ENCODE results near the gene EXOC5.

GRCh38 chr14:57291692-57292647, 23.3 kb upstream of the EXOC5 start:
- TF ChIP-seq, protein P1, sequence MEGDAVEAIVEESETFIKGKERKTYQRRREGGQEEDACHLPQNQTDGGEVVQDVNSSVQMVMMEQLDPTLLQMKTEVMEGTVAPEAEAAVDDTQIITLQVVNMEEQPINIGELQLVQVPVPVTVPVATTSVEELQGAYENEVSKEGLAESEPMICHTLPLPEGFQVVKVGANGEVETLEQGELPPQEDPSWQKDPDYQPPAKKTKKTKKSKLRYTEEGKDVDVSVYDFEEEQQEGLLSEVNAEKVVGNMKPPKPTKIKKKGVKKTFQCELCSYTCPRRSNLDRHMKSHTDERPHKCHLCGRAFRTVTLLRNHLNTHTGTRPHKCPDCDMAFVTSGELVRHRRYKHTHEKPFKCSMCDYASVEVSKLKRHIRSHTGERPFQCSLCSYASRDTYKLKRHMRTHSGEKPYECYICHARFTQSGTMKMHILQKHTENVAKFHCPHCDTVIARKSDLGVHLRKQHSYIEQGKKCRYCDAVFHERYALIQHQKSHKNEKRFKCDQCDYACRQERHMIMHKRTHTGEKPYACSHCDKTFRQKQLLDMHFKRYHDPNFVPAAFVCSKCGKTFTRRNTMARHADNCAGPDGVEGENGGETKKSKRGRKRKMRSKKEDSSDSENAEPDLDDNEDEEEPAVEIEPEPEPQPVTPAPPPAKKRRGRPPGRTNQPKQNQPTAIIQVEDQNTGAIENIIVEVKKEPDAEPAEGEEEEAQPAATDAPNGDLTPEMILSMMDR (conservative IDR thresholded peaks at IDR 0.05 in 1 of 2, IDR thresholded peaks at IDR 0.05 in 1 of 2; ENCODE audit: extremely low read depth in 1 of 2, insufficient read depth in 1 of 2, low read depth in 1 of 2, low read length in 2 of 2): no peak
- TF ChIP-seq EZH2 (IDR thresholded peaks at IDR 0.05; ENCODE audit: borderline replicate concordance, low read length): no peak

Measured in mammary epithelial cell (primary cell).